Activated CD4-positive, alpha-beta T cell treated with anti-CD3 and anti-CD28 coated beads, Interleukin-2, amount 50 U/mL, for 48 hours (primary cell): ENCODE results near the gene ZMYND19.
"Not testable (repeated sequence)": the region's sequence is repeated elsewhere in the genome, so short reads cannot be mapped to it uniquely, and the experiment has no call there.

Experiments used
- DNase-seq, 2 experiments: peaks; one replicate each; pipeline ENCODE4 v3.0.0-alpha.2; 2020

Gene ZMYND19

GRCh38 chr9:137590469-137591383, at the start of gene ZMYND19:
TSS of gene ZMYND19 (minus strand) at chr9:137590512. CDS start at chr9:137590263, 249 bp downstream.
- peak; percentile 88 for DNase-seq

GRCh38 chr9:137639303-137640051, 49.2 kb upstream of the ZMYND19 start:
- DNase-seq = no peak

- DNase-seq = no peak
These were observed 48.4 kb upstream of the ZMYND19 start for GRCh38 chr9:137638680-137639079.

DNA sequence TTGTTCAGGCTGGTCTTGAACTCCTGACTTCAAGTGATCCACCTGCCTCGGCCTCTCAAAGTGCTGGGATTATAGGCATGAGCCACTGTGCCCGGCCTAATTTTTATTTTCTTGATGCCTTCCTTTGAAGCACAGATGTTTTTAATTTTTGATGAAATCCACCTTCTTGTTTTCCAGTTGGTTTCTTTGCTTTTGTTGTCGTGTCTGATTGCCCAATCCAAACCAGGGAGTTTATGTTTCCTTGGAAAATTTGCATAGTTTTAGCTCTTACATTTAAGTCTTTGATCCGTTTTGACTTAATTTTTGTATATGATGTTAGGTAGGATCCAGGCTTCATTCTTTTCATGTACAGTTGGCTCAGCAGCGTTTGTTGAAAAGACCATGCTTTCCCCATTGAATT, 43.7 kb upstream of the ZMYND19 start:
- DNase-seq = no peak

DNA sequence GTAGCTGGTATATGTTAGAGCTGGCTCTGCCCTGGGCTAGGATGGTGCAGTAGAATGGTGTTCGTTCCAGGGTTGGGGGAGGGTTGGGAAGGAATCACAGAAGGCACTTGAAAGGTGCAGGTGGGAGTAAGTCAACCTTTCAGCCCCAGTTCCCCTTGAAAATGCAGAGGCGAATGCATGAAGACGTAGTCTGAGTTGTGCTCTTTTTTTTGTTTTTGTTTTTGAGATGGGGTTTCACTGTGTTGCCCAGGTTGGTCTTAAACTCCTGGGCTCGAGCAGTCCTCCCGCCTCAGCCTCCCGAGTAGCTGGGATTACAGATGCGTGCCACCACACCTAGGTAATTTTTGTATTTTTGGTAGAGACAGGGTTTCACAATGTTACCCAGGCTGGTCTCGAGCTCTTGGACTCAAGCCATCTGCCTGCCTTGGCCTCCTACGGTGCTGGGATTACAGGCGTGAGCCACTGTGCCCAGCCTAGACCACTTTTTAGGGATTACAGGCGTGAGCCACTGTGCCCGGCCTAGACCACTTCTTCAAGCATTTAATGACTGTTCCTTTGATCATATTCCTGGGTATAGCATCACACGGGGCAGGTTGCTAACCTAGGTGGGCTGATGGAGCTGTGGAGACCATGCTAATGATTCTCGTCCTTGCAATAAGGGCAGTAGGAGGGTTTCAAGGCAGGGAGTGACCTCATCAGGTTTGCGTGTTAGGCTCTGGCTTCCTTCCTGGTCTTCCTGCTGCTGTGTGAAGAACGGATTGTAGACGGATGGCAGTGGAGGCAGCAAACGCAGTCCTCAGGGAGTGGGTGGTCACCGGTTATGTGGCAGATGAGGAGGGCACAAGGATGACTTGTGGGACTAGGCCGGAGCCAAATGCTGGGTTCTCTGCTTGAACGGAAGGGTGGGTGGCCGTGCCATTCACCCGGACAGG, 42.2 kb upstream of the ZMYND19 start:
- DNase-seq = no peak

DNA sequence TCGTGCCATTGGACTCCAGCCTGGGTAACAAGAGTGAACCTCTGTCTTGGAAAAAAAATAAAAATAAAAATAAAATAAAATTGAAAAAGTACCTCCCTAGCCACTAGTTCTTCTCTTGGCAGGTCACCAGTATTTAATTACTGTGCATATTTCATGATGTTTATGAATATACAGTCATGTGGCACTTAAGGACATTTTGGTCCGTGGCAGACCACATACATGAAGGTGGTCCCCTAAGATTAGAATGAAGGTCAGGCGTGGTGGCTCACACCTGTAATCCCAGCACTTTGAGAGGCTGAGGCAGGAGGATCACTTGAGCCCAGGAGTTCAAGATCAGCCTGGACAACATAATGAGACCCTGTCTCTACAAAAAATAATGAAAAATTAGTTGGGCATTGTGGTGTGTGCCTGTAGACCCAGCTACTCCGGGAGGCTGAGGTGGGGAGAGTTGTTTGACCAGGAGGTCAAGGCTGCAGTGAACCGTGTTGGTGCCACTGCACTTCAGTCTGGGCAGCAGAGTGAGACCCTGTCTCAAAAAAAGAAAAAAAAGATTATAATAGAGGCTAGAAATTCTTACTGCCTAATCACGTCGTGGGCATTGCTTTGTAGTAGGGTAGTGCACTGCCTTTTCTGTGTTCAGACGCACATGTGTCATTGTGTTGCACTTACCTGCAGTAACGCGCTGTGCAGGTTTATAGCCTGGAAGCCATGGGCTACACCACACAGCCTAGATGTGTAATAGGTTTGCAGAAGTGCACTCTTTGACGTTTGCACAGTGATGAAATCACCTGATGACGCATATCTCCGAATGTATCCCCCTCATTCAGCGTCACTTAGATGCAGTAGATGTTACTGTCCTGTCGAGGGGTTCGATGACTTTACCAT, 41.3 kb upstream of the ZMYND19 start:
- DNase-seq = no peak

GRCh38 chr9:137630679-137631078, 40.4 kb upstream of the ZMYND19 start:
- DNase-seq = no peak

GRCh38 chr9:137630126-137630525, 39.8 kb upstream of the ZMYND19 start:
- no peak for DNase-seq

- DNase-seq = not testable (repeated sequence)
These were observed 37.1 kb upstream of the ZMYND19 start for GRCh38 chr9:137627406-137627805.

DNA sequence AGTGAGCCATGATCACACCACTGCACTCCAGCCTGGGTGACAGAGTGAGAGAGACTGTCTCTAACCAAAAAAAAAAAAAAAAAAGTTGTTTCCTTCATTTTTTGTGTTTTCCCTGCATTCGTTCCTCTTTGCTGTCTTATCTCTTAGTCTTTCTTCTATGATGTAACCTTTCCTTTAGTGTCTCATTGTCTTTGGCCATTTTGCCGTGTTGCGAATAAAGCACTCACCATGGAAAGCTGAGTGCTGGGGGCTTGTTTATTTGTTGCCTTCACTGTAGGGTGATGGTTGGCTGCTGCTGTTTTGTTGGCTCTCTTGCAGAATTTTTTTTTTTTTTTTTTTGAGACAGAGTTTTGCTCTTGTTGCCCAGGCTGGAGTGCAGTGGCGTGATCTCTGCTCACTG, 36.2 kb upstream of the ZMYND19 start:
- no peak for DNase-seq

GRCh38 chr9:137622211-137622610, 31.9 kb upstream of the ZMYND19 start:
- not testable (repeated sequence) for DNase-seq

DNA sequence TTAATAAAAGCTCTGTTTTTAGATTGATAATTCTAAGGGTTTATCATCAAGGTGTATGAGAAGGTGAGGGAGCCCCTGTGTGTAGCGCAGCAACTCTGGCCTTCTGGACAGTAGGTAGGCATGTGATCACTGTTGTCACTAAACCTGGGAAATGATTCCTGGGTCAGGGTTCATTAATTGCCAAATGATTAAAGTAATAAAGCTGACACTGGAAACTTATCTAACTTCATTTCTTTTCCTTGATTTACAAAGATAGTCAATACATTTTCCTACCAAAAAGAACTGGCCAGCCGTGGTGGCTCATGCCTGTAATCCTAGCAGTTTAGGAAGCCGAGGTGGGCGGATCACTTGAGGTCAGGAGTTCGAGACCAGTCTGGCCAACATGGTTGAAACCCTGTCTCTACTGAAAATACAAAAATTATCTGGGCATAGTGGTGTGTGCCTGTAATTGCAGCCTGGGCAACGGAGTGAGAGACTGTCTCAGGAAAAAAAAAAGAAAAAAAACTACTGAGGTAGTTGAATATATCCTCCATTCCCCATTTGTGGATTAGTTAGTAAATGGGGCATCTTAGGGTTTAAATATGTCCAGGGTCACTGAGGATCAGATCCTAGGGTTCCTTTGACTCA, 30.9 kb upstream of the ZMYND19 start:
- no peak for DNase-seq

GRCh38 chr9:137620581-137620980, 30.3 kb upstream of the ZMYND19 start:
- no peak for DNase-seq

- no peak for DNase-seq
These were observed 29.7 kb upstream of the ZMYND19 start for GRCh38 chr9:137620048-137620405.

DNA sequence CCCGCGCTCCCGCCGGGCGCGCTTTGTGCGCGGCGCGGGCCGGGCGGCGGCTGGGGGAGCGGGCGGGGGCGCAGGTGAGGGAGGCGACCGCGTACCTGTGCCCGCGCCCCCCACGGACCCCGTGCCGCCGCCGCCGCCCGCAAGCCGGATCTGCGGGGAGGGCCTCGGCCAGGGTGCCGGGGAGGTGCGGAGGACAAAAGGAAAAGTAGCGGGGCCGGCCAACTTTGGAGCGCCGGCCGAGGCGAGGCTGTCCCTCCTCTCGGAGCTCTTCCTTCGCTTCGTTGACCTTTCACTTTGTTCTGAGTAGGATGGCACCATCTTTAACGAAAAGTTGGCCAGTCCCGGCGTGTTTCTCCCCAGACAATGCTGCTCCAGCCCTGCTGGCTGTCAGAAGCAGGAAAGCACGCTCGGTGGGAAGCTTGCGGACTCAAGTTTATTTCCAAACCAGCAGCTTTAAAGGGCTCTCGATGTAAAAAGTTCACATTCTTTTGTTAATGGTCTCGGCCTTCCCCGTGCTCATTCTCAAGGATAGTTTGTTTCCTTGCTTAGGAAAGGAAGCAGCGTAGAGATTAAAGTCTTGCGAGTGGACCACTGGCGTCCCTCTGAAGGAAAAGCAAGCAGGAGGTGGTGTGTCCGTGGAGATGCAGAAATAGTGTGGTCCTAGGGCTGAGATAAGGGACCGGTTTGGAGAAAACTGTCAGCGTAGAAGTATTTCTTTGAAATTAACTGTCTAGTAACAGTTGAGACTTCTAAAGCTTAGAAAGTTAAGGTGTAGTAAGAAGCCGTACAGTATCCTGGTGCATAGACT, 29.1 kb upstream of the ZMYND19 start:
- peak in 1 of 2 experiments; percentile 44 for DNase-seq

- DNase-seq = peak; percentile 85 to 87
These were observed 28.1 kb upstream of the ZMYND19 start, which contains the start of gene EHMT1 for GRCh38 chr9:137618105-137619067. TSS of gene EHMT1 (plus strand) at chr9:137619005. CDS start at chr9:137619029, 24 bp downstream.

DNA sequence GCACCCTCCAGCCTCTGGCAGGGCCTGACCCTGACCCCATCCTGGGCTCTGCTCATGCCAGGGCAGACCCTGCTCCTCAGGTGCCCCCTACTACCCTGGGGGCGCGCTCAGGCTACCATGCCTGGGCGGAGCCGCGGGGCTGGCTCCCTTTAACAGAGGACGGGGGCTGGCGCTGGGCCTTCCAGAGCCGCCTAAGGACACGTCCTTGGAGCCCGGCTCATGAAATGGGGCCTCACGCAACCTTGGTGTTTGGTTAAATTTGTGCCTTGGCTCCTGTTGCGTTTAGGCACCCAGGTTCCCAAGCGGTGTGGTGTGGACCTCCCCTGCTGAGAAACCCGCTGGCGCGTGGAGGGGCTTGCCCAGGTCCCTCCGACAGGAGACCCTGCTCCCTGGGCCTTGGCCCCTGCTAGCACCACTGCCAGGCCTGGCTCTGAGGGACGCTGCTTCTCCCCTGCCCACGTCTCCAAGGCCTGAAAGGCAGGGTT, 25.1 kb upstream of the ZMYND19 start:
- no peak for DNase-seq

- no peak for DNase-seq
These were observed 24.5 kb upstream of the ZMYND19 start for GRCh38 chr9:137614631-137615386.
